K562 (cell line): ENCODE measurements around the gene ALOX5. TPM values are rescaled to one million over a fixed set of nuclear protein-coding genes. Genes with fewer than 3 reads are reported as not detected.

Source experiments
- ATAC-seq: fragments of 200-7000 bp; cut with Tn5 transposase; 3 replicates; pipeline ENCODE4 v1.9.1; 2020; ENCODE audit warnings: moderate library complexity
- BruUV-seq: library from RNA; stranded (reverse); fragments of 400-500 nt; replicated peaks from 2 replicates; lab custom pipeline; 2021; lab: Mats Ljungman, UMichigan
- CTCF ChIA-PET: fragments of 300-600 bp; formaldehyde crosslinking; extraction: SDS; loops from one replicate; lab custom pipeline; 2021; ENCODE audit warnings: low intra/inter-chr PET ratio; lab: Yijun Ruan, JAX
- POLR2A ChIA-PET: fragments of 300-600, 350-650 bp; sonication (Branson Sonifier 250); formaldehyde crosslinking; extraction: SDS; loops from one replicate; lab custom pipeline; 2021; ENCODE audit warnings: antibody characterized with exemption, inconsistent platforms; lab: Yijun Ruan, JAX
- DNase-seq, 4 experiments: peaks; one replicate each; pipeline versions ENCODE4 v3.0.0 to v3.0.0-alpha.2; 2011 to 2018; ENCODE audit warnings: low spot score in 3 of 4, mixed read lengths in 3 of 4; ENCODE audit errors: extremely low read depth in 1 of 4
- FAIRE-seq: peaks from 2 replicates; lab custom pipeline; 2011; peaks lifted over from hg19 to GRCh38; lab: Jason Lieb, UNC
- H2AFZ ChIP-seq: 2 replicates; pipeline ENCODE4 v1.6.0; 2011; ENCODE audit warnings: low read depth, low read length, control low read depth, inconsistent platforms
- H3K27ac ChIP-seq: fragments of 200-600 bp; 3 replicates; pipeline ENCODE4 v1.8.0; 2011; ENCODE audit warnings: low read depth, mild to moderate bottlenecking, control low read depth, inconsistent platforms, low read length, moderate library complexity, mixed read lengths; ENCODE audit errors: extremely low read depth
- H3K27me3 ChIP-seq, 2 experiments: fragments of 300-600 bp in 1 of 2; 2 replicates in 1 of 2; 3 replicates in 1 of 2; pipeline versions ENCODE4 v1.6.0 to v1.8.0; 2011; ENCODE audit warnings: inconsistent platforms in 2 of 2, low read length in 2 of 2, mild to moderate bottlenecking in 1 of 2, mixed read lengths in 1 of 2, moderate library complexity in 1 of 2; ENCODE audit not compliant: control insufficient read depth in 2 of 2, insufficient read depth in 2 of 2
- H3K36me3 ChIP-seq: fragments of 300-600 bp; 3 replicates; pipeline ENCODE4 v1.8.0; 2011; ENCODE audit warnings: mild to moderate bottlenecking, low read length, inconsistent platforms; ENCODE audit not compliant: control insufficient read depth, insufficient read depth
- H3K4me1 ChIP-seq, 2 experiments: fragments of 200-600 bp in 1 of 2; replicated peaks in 1 of 2; 2 replicates in 1 of 2; 3 replicates in 1 of 2; pipeline versions ENCODE4 v1.5.1 to v1.8.0; 2011; ENCODE audit warnings: inconsistent platforms in 2 of 2, low read length in 2 of 2, mild to moderate bottlenecking in 1 of 2, mixed read lengths in 1 of 2, moderate library complexity in 1 of 2; ENCODE audit not compliant: control insufficient read depth in 2 of 2, insufficient read depth in 2 of 2
- H3K4me2 ChIP-seq: 2 replicates; pipeline ENCODE4 v1.6.1; 2011; ENCODE audit warnings: low read length, control low read depth, inconsistent platforms, mixed read lengths; ENCODE audit not compliant: insufficient read depth
- H3K4me3 ChIP-seq: fragments of 200-600 bp; sonication (generic), shearing (Covaris generic); 2 replicates; pipeline ENCODE4 v1.5.1; 2016; ENCODE audit warnings: control low read depth, inconsistent platforms
- H3K79me2 ChIP-seq: fragments of 200-600 bp; 3 replicates; pipeline ENCODE4 v1.8.0; 2011; ENCODE audit warnings: low read length, inconsistent platforms; ENCODE audit not compliant: control insufficient read depth, insufficient read depth
- H3K9ac ChIP-seq, 2 experiments: 2 replicates each; pipeline versions ENCODE4 v1.6.0 to v1.6.1; 2011; ENCODE audit warnings: low read depth in 2 of 2, low read length in 2 of 2, control low read depth in 1 of 2, inconsistent platforms in 1 of 2, mild to moderate bottlenecking in 1 of 2, mixed read lengths in 1 of 2; ENCODE audit not compliant: insufficient read depth in 1 of 2
- H3K9me1 ChIP-seq: one replicate; pipeline ENCODE4 v1.6.0; 2011; ENCODE audit warnings: inconsistent platforms, mild to moderate bottlenecking, low read length, moderate library complexity; ENCODE audit not compliant: control insufficient read depth, insufficient read depth
- H3K9me3 ChIP-seq: replicated peaks from 2 replicates; pipeline ENCODE4 v1.5.1; 2011; ENCODE audit warnings: low read depth, low read length, inconsistent platforms; ENCODE audit not compliant: control insufficient read depth, insufficient read depth
- H4K20me1 ChIP-seq: replicated peaks from 2 replicates; pipeline ENCODE4 v1.6.1; 2011; ENCODE audit warnings: low read length, inconsistent platforms, mixed read lengths; ENCODE audit not compliant: control insufficient read depth, insufficient read depth
- ELF2 ChIP-seq: fragments of 250-450 bp; sonication (Bioruptor Pico); IDR thresholded peaks from 2 replicates; pipeline ENCODE4 v1.5.0; 2021; ENCODE audit warnings: mild to moderate bottlenecking
- EZH2 ChIP-seq: IDR thresholded peaks from 2 replicates; pipeline ENCODE4 v1.6.1; 2012; ENCODE audit warnings: low read depth, mild to moderate bottlenecking, inconsistent platforms, low read length, borderline replicate concordance
- FOXJ3 ChIP-seq: sonication (generic); formaldehyde crosslinking; IDR thresholded peaks from 2 replicates; pipeline ENCODE4 v1.4.0; 2020; ENCODE audit warnings: mild to moderate bottlenecking, missing genetic modification reagents
- GTF2E2 ChIP-seq: fragments of 200-800 bp; sonication (Bioruptor generic); IDR thresholded peaks from 2 replicates; pipeline ENCODE4 v1.6.1; 2016; ENCODE audit warnings: missing genetic modification characterization, missing compliant biosample characterization
- NONO ChIP-seq, 2 experiments: fragments of 200-400 bp in 1 of 2; fragments of 450-650 bp in 1 of 2; formaldehyde crosslinking in 1 of 2; IDR thresholded peaks; 2 replicates each; pipeline ENCODE4 v1.6.1; 2017; ENCODE audit warnings: low read depth in 2 of 2, mild to moderate bottlenecking in 2 of 2, moderate library complexity in 2 of 2, low read length in 1 of 2
- OTX1 ChIP-seq: fragments of 450-650 bp; formaldehyde crosslinking; IDR thresholded peaks from 2 replicates; pipeline ENCODE4 v1.4.0; 2022; ENCODE audit warnings: mild to moderate bottlenecking
- SMAD2 ChIP-seq: fragments of 150-350 bp; IDR thresholded peaks from 2 replicates; pipeline ENCODE4 v1.6.1; 2014; ENCODE audit warnings: low read depth, mild to moderate bottlenecking, low read length
- SMC3 ChIP-seq: conservative IDR thresholded peaks from 2 replicates; pipeline ENCODE4 v1.6.1; 2011; ENCODE audit warnings: low read depth, low read length, improper control_type of control experiment; ENCODE audit not compliant: insufficient read depth
- TAF7 ChIP-seq: fragments of 450-650 bp; IDR thresholded peaks from 2 replicates; pipeline ENCODE4 v1.6.1; 2016; ENCODE audit warnings: missing genetic modification characterization, missing compliant biosample characterization
- ZNF140 ChIP-seq: fragments of 250-450 bp; sonication (Bioruptor Pico); IDR thresholded peaks from 2 replicates; pipeline ENCODE4 v1.8.0; 2021; ENCODE audit warnings: moderate library complexity, mild to moderate bottlenecking, inconsistent platforms
- ZNF431 ChIP-seq: sonication (generic); formaldehyde crosslinking; IDR thresholded peaks from 2 replicates; pipeline ENCODE4 v1.8.0; 2022; ENCODE audit warnings: mild to moderate bottlenecking, missing genetic modification reagents
- ZNF584 ChIP-seq: fragments of 200-800 bp; sonication (Bioruptor generic); IDR thresholded peaks from 2 replicates; pipeline ENCODE4 v1.6.1; 2016; ENCODE audit warnings: low read depth, mild to moderate bottlenecking, missing genetic modification characterization, missing compliant biosample characterization
- ZNF699 ChIP-seq: fragments of 250-450 bp; sonication (Bioruptor Pico); IDR thresholded peaks from 2 replicates; pipeline ENCODE4 v1.8.0; 2021; ENCODE audit warnings: mild to moderate bottlenecking, moderate library complexity; ENCODE audit not compliant: insufficient replicate concordance
- WGBS: fragments of 100-300 bp; shearing (Covaris generic); methylation state at CpG from one replicate; pipeline ENCODE4 v1.1.6; 2016; ENCODE audit warnings: low coverage, mixed read lengths; ENCODE audit not compliant: insufficient coverage; ENCODE audit errors: missing lambda C conversion rate; 5-methylcytosine and 5-hydroxymethylcytosine counted together
- in situ Hi-C: fragments of 300-500 bp; cut with MboI; formaldehyde crosslinking; loops from 4 replicates; pipeline ENCODE4 v1.15.0; 2018; ENCODE audit warnings: inconsistent platforms, mixed read lengths
- intact Hi-C: fragments of 100-400 bp; cut with micrococcal nuclease; formaldehyde crosslinking; loops from 2 replicates; pipeline ENCODE4 v1.14.2; 2022
- polyA plus RNA-seq, 8 experiments: library from polyadenylated mRNA; depleted of rRNA in 4 of 8; stranded (reverse) in 5 of 8; unstranded in 3 of 8; fragments of >200 nt; fragmentation: Nextera tagmentation in 2 of 8; fragmentation: Illumina TruSeq in 1 of 8; extraction: Ambion mirVana in 2 of 8; extraction: Trizol in 1 of 8; gene quantifications; 2 replicates each; pipeline versions ENCODE4 v1.2.1 to v1.2.3, GENCODE V29; 2011 to 2014; ENCODE audit warnings: inconsistent platforms in 1 of 8, missing spikeins in 1 of 8
- total RNA-seq, 7 experiments: library from RNA; depleted of rRNA in 6 of 7; stranded (reverse); fragments of >200 nt in 6 of 7; fragmentation: Illumina TruSeq in 2 of 7; extraction: Trizol in 2 of 7; gene quantifications; 2 replicates each; pipeline versions ENCODE4 v1.2.1 to v1.2.3, GENCODE V29; 2011 to 2021; ENCODE audit warnings: low replicate concordance in 1 of 7
- TF ChIP-seq, protein P1 (sequence below): fragments of 250-450 bp; sonication (Bioruptor Pico); IDR thresholded peaks from 2 replicates; pipeline ENCODE4 v1.4.0; 2020; ENCODE audit warnings: mild to moderate bottlenecking

ALOX5 gene
- total and polyA plus RNA-seq, 9 of the 15 experiments (the other 6 are each of a cell fraction or from before 2014, with no cell fraction given) = 0.10 to 2.4 (median 1.4) TPM

GRCh38 chr10:45446858-45447257, 72.8 kb downstream of the ALOX5 start:
- in situ Hi-C loops (no loop called here), intact Hi-C loops (no loop called here)
- FAIRE-seq (no peak), DNase-seq (no peak), ATAC-seq (no peak)
- Histone ChIP-seq H4K20me1 (no peaks in the 10 kb centered on the region), H3K36me3 (no peaks in the 10 kb centered on the region), H3K27me3 (no peaks in the 10 kb centered on the region; a peak in 1 of 5 replicates), H3K4me1 (peaks cover 0 to 23% of the 10 kb centered on the region in 2 experiments; a peak in 2 of 5 replicates), H3K9me3 (no peaks in the 10 kb centered on the region), H3K9me1 (no peaks in the 10 kb centered on the region), H3K4me3 (no peak overlapping the region), H3K4me2 (no peak overlapping the region), H3K79me2 (no peaks in the 10 kb centered on the region), H3K27ac (no peak overlapping the region), H2AFZ (no peak overlapping the region), H3K9ac (no peak overlapping the region)
- TF ChIP-seq ZNF699 (CRISPR knock-in tag) (no peak), GTF2E2 (tag) (no peak), SMC3 (no peak), ZNF140 (CRISPR knock-in tag) (no peak), ELF2 (CRISPR knock-in tag) (no peak), ZNF431 (CRISPR knock-in tag) (no peak), FOXJ3 (no peak), EZH2 (no peak), OTX1 (CRISPR knock-in tag) (no peak), ZNF584 (CRISPR knock-in tag) (no peak), NONO (IDR thresholded peaks at IDR 0.05; ENCODE audit: low read depth in 2 of 2, low read length in 1 of 2) (no peak), SMAD2 (no peak), TAF7 (tag) (no peak)
- TF ChIP-seq, protein P1, sequence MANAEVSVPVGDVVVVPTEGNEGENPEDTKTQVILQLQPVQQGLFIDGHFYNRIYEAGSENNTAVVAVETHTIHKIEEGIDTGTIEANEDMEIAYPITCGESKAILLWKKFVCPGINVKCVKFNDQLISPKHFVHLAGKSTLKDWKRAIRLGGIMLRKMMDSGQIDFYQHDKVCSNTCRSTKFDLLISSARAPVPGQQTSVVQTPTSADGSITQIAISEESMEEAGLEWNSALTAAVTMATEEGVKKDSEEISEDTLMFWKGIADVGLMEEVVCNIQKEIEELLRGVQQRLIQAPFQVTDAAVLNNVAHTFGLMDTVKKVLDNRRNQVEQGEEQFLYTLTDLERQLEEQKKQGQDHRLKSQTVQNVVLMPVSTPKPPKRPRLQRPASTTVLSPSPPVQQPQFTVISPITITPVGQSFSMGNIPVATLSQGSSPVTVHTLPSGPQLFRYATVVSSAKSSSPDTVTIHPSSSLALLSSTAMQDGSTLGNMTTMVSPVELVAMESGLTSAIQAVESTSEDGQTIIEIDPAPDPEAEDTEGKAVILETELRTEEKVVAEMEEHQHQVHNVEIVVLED = no peak
- ChIA-PET POLR2A (interaction anchor here (0.6 kb wide), 1 partner anchor 69 kb away, joined by 3 read pairs; no protein-coding TSS in a partner anchor), CTCF (no interaction called here)
- BruUV-seq = no TSS peak
- WGBS = 26% methylated on average over 7 of the region's 7 CpGs
